ENCODE results near the gene ADAMTS14.
A peak's percentile ranks its signal among the peaks of the same experiment; 100 is the strongest.

ADAMTS14 gene

GRCh38 chr10:70668454-70668970 is 3.8 kb upstream of the ADAMTS14 start:
- H3K4me1 ChIP-seq (ENCODE audit: control insufficient read depth in 1 of 2, insufficient read depth in 2 of 2, low read length in 2 of 2) = peaks cover 0 to 24% of the 10 kb centered on the region in 2 donors

GRCh38 chr10:70669015-70669414 is 3.3 kb upstream of the ADAMTS14 start:
- H3K9me3 ChIP-seq (ENCODE audit: control insufficient read depth in 1 of 2, low read length in 2 of 2) = no peaks in the 10 kb centered on the region
- no peaks in the 10 kb centered on the region for H3K36me3 ChIP-seq (ENCODE audit: control insufficient read depth in 1 of 2, insufficient read depth in 2 of 2, low read length in 2 of 2)
- no peak overlapping the region for H3K27ac ChIP-seq (ENCODE audit: low read length)
- no peaks in the 10 kb centered on the region for H3K27me3 ChIP-seq (ENCODE audit: low read depth, low read length)
- peaks cover 0 to 29% of the 10 kb centered on the region in 2 donors for H3K4me1 ChIP-seq (ENCODE audit: control insufficient read depth in 1 of 2, insufficient read depth in 2 of 2, low read length in 2 of 2)
- H3K4me3 ChIP-seq (ENCODE audit: low read depth in 1 of 2, low read length in 2 of 2) = no peak overlapping the region

More at GRCh38 chr10:70668454-70668970, 3.8 kb upstream of the ADAMTS14 start:
- Histone ChIP-seq H3K9me3 (ENCODE audit: control insufficient read depth in 1 of 2, low read length in 2 of 2) (no peaks in the 10 kb centered on the region), H3K27ac (ENCODE audit: low read length) (no peak overlapping the region), H3K36me3 (ENCODE audit: control insufficient read depth in 1 of 2, insufficient read depth in 2 of 2, low read length in 2 of 2) (no peaks in the 10 kb centered on the region), H3K27me3 (ENCODE audit: low read depth, low read length) (no peaks in the 10 kb centered on the region), H3K4me3 (ENCODE audit: low read depth in 1 of 2, low read length in 2 of 2) (no peak overlapping the region)

- Histone ChIP-seq H3K9me3 (ENCODE audit: control insufficient read depth in 1 of 2, low read length in 2 of 2) (no peaks in the 10 kb centered on the region), H3K36me3 (ENCODE audit: control insufficient read depth in 1 of 2, insufficient read depth in 2 of 2, low read length in 2 of 2) (no peaks in the 10 kb centered on the region), H3K4me3 (ENCODE audit: low read depth in 1 of 2, low read length in 2 of 2) (no peak overlapping the region), H3K27ac (ENCODE audit: low read length) (no peak overlapping the region), H3K4me1 (ENCODE audit: control insufficient read depth in 1 of 2, insufficient read depth in 2 of 2, low read length in 2 of 2) (peaks cover 0 to 27% of the 10 kb centered on the region in 2 donors), H3K27me3 (ENCODE audit: low read depth, low read length) (no peaks in the 10 kb centered on the region)
Observed at GRCh38 chr10:70669732-70670317, 2.5 kb upstream of the ADAMTS14 start.

- Histone ChIP-seq H3K4me3 (ENCODE audit: low read depth in 1 of 2, low read length in 2 of 2) (peak overlapping the region; percentile 30 to 48), H3K27me3 (ENCODE audit: low read depth, low read length) (no peaks in the 10 kb centered on the region), H3K27ac (ENCODE audit: low read length) (no peak overlapping the region), H3K36me3 (ENCODE audit: control insufficient read depth in 1 of 2, insufficient read depth in 2 of 2, low read length in 2 of 2) (no peaks in the 10 kb centered on the region), H3K9me3 (ENCODE audit: control insufficient read depth in 1 of 2, low read length in 2 of 2) (no peaks in the 10 kb centered on the region), H3K4me1 (ENCODE audit: control insufficient read depth in 1 of 2, insufficient read depth in 2 of 2, low read length in 2 of 2) (peaks cover 0 to 24% of the 10 kb centered on the region in 2 donors)
Observed at GRCh38 chr10:70671619-70672164, 614 bp upstream of the ADAMTS14 start.

- Histone ChIP-seq H3K27me3 (ENCODE audit: low read depth, low read length) (no peaks in the 10 kb centered on the region), H3K4me3 (ENCODE audit: low read depth in 1 of 2, low read length in 2 of 2) (peak overlapping the region; percentile 17 to 65), H3K9me3 (ENCODE audit: control insufficient read depth in 1 of 2, low read length in 2 of 2) (no peaks in the 10 kb centered on the region), H3K36me3 (ENCODE audit: control insufficient read depth in 1 of 2, insufficient read depth in 2 of 2, low read length in 2 of 2) (no peaks in the 10 kb centered on the region), H3K4me1 (ENCODE audit: control insufficient read depth in 1 of 2, insufficient read depth in 2 of 2, low read length in 2 of 2) (peaks cover 0 to 24% of the 10 kb centered on the region in 2 donors), H3K27ac (ENCODE audit: low read length) (no peak overlapping the region)
Observed at GRCh38 chr10:70673043-70673928, 980 bp downstream of the ADAMTS14 start.

DNA sequence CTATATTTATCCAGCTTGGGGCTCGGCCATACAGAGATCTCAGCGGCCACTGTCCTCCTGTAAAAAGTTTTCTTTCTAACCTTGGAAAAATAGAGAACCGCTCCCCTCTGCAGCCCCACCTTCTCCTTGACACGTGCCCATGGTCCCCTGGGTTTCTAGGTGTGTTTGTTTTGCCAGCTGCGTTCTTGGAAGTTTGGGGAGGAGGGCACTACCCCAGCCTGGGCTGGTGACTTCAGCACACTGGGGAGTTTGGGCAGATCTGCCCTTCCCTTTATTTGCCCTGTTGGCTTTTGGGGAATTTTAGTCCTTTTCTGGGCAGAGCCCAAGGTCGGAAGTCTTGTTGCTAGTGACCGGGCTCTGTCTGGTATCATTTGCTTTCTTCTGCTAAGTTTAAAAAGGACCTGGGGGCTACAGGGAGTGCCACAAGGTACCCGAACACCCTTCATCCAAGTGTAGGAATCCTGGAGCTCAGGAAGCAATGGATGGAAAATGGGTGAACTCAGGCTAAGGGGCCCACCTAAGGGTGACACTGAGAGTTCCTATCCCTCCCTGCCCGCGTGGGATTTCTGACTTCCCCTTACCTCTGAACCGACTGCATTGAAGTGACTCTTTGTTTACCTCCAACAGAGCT is 1.7 kb downstream of the ADAMTS14 start:
- peaks cover 0 to 24% of the 10 kb centered on the region in 2 donors for H3K4me1 ChIP-seq (ENCODE audit: control insufficient read depth in 1 of 2, insufficient read depth in 2 of 2, low read length in 2 of 2)
- no peak overlapping the region for H3K27ac ChIP-seq (ENCODE audit: low read length)
- H3K9me3 ChIP-seq (ENCODE audit: control insufficient read depth in 1 of 2, low read length in 2 of 2) = no peaks in the 10 kb centered on the region
- H3K36me3 ChIP-seq (ENCODE audit: control insufficient read depth in 1 of 2, insufficient read depth in 2 of 2, low read length in 2 of 2) = no peaks in the 10 kb centered on the region
- no peaks in the 10 kb centered on the region for H3K27me3 ChIP-seq (ENCODE audit: low read depth, low read length)
- H3K4me3 ChIP-seq (ENCODE audit: low read depth in 1 of 2, low read length in 2 of 2) = no peak overlapping the region

- no peaks in the 10 kb centered on the region for H3K9me3 ChIP-seq (ENCODE audit: control insufficient read depth in 1 of 2, low read length in 2 of 2)
- no peaks in the 10 kb centered on the region for H3K36me3 ChIP-seq (ENCODE audit: control insufficient read depth in 1 of 2, insufficient read depth in 2 of 2, low read length in 2 of 2)
- no peak overlapping the region for H3K4me3 ChIP-seq (ENCODE audit: low read depth in 1 of 2, low read length in 2 of 2)
- H3K27me3 ChIP-seq (ENCODE audit: low read depth, low read length) = no peaks in the 10 kb centered on the region
- peaks cover 0 to 24% of the 10 kb centered on the region in 2 donors for H3K4me1 ChIP-seq (ENCODE audit: control insufficient read depth in 1 of 2, insufficient read depth in 2 of 2, low read length in 2 of 2)
- H3K27ac ChIP-seq (ENCODE audit: low read length) = no peak overlapping the region
Observed at GRCh38 chr10:70674560-70675495, 2.5 kb downstream of the ADAMTS14 start.

DNA sequence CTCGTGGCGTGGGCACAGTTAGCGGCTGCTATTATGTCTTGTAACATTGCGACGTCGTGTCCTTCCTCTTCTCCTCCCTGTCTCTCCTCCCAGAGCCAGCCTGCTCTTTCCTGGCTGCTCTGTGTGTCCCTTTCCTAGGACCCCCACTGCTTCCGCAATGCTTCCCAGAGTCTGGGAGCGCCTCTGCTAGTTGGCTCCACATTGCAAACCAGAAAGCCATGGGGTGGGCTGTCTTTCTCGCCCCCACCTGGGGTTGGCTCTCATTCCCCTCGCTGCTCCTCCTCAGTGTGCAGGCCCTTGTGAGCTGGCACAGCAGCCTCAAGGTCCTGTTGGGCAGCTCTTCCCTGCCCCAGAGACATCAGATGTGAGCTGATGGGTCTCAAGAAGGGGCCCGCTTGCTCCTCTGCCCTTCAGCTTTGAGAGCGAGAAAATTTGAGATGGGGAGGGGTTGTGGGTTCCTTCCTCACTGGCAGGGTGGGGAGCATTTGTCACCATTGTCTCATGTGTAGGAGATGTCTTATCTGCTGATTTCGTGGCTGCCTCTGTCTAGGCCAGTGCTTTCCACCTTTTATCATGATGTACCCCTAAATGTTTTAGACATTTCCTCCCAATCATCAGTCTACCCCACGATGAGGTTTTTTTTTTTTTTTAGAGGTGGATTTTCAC is 3.3 kb downstream of the ADAMTS14 start:
- Histone ChIP-seq H3K9me3 (ENCODE audit: control insufficient read depth in 1 of 2, low read length in 2 of 2) (no peaks in the 10 kb centered on the region), H3K4me3 (ENCODE audit: low read depth in 1 of 2, low read length in 2 of 2) (no peak overlapping the region), H3K27ac (ENCODE audit: low read length) (no peak overlapping the region), H3K36me3 (ENCODE audit: control insufficient read depth in 1 of 2, insufficient read depth in 2 of 2, low read length in 2 of 2) (no peaks in the 10 kb centered on the region), H3K27me3 (ENCODE audit: low read depth, low read length) (no peaks in the 10 kb centered on the region), H3K4me1 (ENCODE audit: control insufficient read depth in 1 of 2, insufficient read depth in 2 of 2, low read length in 2 of 2) (peaks cover 0 to 24% of the 10 kb centered on the region in 2 donors)

DNA sequence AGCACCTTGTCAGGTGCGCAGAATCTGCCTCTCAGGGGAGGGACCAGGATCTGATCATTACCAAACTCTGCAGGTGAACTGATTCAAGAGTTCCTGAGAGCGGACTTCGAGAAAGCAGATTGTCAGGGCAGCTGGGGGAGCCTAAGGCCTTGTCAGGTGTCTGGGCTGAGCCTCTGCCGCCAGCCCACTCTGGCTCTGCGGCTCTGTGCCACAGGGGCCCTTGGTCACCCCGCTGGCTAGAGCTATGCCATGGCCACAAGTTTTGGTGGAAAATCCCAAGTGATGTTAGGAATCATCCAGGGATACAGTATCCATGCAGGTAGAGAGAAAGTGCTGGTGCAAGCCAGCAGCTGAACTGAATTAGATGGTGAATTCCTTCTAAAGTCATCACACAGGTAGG is 4.2 kb downstream of the ADAMTS14 start:
- Histone ChIP-seq H3K4me1 (ENCODE audit: control insufficient read depth in 1 of 2, insufficient read depth in 2 of 2, low read length in 2 of 2) (peaks cover 0 to 23% of the 10 kb centered on the region in 2 donors), H3K27me3 (ENCODE audit: low read depth, low read length) (no peaks in the 10 kb centered on the region), H3K36me3 (ENCODE audit: control insufficient read depth in 1 of 2, insufficient read depth in 2 of 2, low read length in 2 of 2) (no peaks in the 10 kb centered on the region), H3K9me3 (ENCODE audit: control insufficient read depth in 1 of 2, low read length in 2 of 2) (no peaks in the 10 kb centered on the region), H3K4me3 (ENCODE audit: low read depth in 1 of 2, low read length in 2 of 2) (no peak overlapping the region), H3K27ac (ENCODE audit: low read length) (no peak overlapping the region)

DNA sequence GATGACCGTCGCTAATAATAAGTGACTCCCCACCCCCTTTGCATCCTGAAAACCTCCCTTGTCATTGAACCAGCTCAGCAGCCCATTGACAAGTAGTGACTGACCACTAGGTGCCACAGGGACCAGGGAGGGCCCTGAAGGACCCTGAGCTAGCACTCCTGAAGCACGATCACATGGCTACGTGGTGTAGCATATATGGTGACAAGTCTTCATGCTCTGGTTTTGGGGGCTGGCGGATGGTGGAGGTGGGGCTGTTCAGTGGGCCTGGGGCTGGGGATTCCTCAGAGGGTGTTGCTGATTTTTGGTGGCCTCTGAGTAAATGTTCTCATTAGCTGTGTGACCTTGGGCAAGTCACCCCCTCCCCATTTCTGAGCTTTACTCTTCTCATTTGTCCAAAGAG is 4.7 kb downstream of the ADAMTS14 start:
- no peaks in the 10 kb centered on the region for H3K36me3 ChIP-seq (ENCODE audit: control insufficient read depth in 1 of 2, insufficient read depth in 2 of 2, low read length in 2 of 2)
- H3K27me3 ChIP-seq (ENCODE audit: low read depth, low read length) = no peaks in the 10 kb centered on the region
- H3K9me3 ChIP-seq (ENCODE audit: control insufficient read depth in 1 of 2, low read length in 2 of 2) = no peaks in the 10 kb centered on the region
- H3K4me1 ChIP-seq (ENCODE audit: control insufficient read depth in 1 of 2, insufficient read depth in 2 of 2, low read length in 2 of 2) = peaks cover 0 to 18% of the 10 kb centered on the region in 2 donors
- H3K27ac ChIP-seq (ENCODE audit: low read length) = no peak overlapping the region
- no peak overlapping the region for H3K4me3 ChIP-seq (ENCODE audit: low read depth in 1 of 2, low read length in 2 of 2)
